CD8-positive, alpha-beta memory T cell (primary cell): Measurements from ENCODE around the gene CCDC194. TPM values are rescaled to one million over a fixed set of nuclear protein-coding genes. Genes with fewer than 3 reads are reported as not detected.
A peak's percentile ranks its signal among the peaks of the same experiment; 100 is the strongest.

Experiments used
- CTCF ChIA-PET: fragments of 350-600 bp; sonication (Branson Sonifier 250); formaldehyde crosslinking; loops from one replicate; lab custom pipeline; 2021; ENCODE audit warnings: antibody characterized with exemption; lab: Charles Lee
- POLR2A ChIA-PET: fragments of 350-600 bp; sonication (Branson Sonifier 250); formaldehyde crosslinking; loops from one replicate; lab custom pipeline; 2021; ENCODE audit warnings: antibody characterized with exemption; lab: Charles Lee
- DNase-seq, 5 donors: peaks; one replicate each; pipeline versions ENCODE4 v3.0.0 to v3.0.0-alpha.2; 2020 to 2022; ENCODE audit warnings: mixed read lengths in 1 of 5
- H3K27ac ChIP-seq: one replicate; pipeline ENCODE4 v1.7.0; 2013; ENCODE audit warnings: low read depth, mild to moderate bottlenecking, low read length, moderate library complexity
- H3K27me3 ChIP-seq: 2 replicates; pipeline ENCODE4 v1.7.0; 2013; ENCODE audit warnings: low read length, mild to moderate bottlenecking; ENCODE audit not compliant: insufficient read depth, poor library complexity, severe bottlenecking
- H3K36me3 ChIP-seq: 2 replicates; pipeline ENCODE4 v1.7.0; 2013; ENCODE audit warnings: mild to moderate bottlenecking, low read length, moderate library complexity; ENCODE audit not compliant: insufficient read depth
- H3K4me1 ChIP-seq: 2 replicates; pipeline ENCODE4 v1.7.0; 2013; ENCODE audit warnings: mild to moderate bottlenecking, low read length, moderate library complexity; ENCODE audit not compliant: insufficient read depth
- H3K4me3 ChIP-seq: 2 replicates; pipeline ENCODE4 v1.7.0; 2013; ENCODE audit warnings: mild to moderate bottlenecking, low read length
- H3K9me3 ChIP-seq: 2 replicates; pipeline ENCODE4 v1.7.0; 2013; ENCODE audit warnings: mild to moderate bottlenecking, low read length
- H3K27ac Mint-ChIP-seq, 8 donors: one replicate each; pipeline ENCODE4 v1.8.0; 2020 to 2021; ENCODE audit warnings: mixed read lengths in 8 of 8, mild to moderate bottlenecking in 6 of 8, inconsistent platforms in 3 of 8, moderate library complexity in 3 of 8
- H3K27me3 Mint-ChIP-seq, 2 donors: one replicate each; pipeline ENCODE4 v1.8.0; 2020 to 2021; ENCODE audit warnings: mixed read lengths in 2 of 2, mild to moderate bottlenecking in 1 of 2, moderate library complexity in 1 of 2
- H3K36me3 Mint-ChIP-seq, 3 donors: one replicate each; pipeline ENCODE4 v1.8.0; 2020 to 2021; ENCODE audit warnings: mixed read lengths in 3 of 3, inconsistent platforms in 1 of 3, mild to moderate bottlenecking in 1 of 3
- H3K4me1 Mint-ChIP-seq, 3 donors: one replicate each; pipeline ENCODE4 v1.8.0; 2020 to 2021; ENCODE audit warnings: mixed read lengths in 3 of 3, inconsistent platforms in 1 of 3, mild to moderate bottlenecking in 1 of 3
- H3K4me3 Mint-ChIP-seq, 7 donors: one replicate each; pipeline ENCODE4 v1.8.0; 2020 to 2021; ENCODE audit warnings: mixed read lengths in 7 of 7, mild to moderate bottlenecking in 6 of 7, moderate library complexity in 4 of 7, inconsistent platforms in 2 of 7
- H3K9me3 Mint-ChIP-seq, 5 donors: one replicate each; pipeline ENCODE4 v1.8.0; 2020 to 2022; ENCODE audit warnings: mixed read lengths in 5 of 5, mild to moderate bottlenecking in 3 of 5, moderate library complexity in 2 of 5, inconsistent platforms in 1 of 5
- polyA plus RNA-seq: library from polyadenylated mRNA; unstranded; fragments of 300-500 nt; fragmentation: Illumina TruSeq; gene quantifications from one replicate; pipeline ENCODE4 v1.2.3, GENCODE V29; 2021
- total RNA-seq, 2 experiments: library from RNA; stranded (reverse); gene quantifications; one replicate each; pipeline ENCODE4 v1.2.3, GENCODE V29; 2021

Gene CCDC194
- total and polyA plus RNA-seq, 3 experiments from 2014 or later, result 1.1 to 1.5 TPM; not detected in 1

DNA sequence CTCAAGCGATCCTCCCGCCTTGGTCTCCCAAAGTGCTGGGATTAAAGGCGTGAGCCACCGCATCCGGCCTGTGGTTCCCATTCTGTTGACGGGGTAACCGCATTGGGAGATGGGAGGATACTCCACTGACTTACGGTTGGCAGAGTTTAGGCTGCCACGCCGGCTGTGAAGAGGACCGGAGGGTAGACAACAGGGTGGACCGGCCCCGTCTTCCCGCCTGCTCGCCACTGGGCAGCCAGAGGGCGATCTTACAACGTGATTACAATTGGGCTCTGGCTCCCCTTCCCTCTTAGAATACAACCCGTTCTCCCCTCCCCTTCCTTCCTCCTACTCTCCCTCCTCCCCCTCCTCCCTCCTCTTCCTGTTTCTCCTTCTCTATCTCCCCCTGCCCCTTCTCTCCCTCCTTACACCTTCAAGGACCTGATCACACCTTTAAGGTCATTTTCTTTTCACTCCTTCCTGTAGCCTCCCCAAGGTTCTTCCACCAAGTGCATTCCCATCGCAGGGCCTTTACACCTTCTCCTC is 957 bp upstream of the CCDC194 start:
- CTCF ChIA-PET, result interaction anchor here (1.0 to 1.4 kb wide), 3 partner anchors 8 to 213 kb away, joined by 3 read pairs; no protein-coding TSS in a partner anchor
- peaks cover 15 to 29% (median 20%) of the 10 kb centered on the region in 3 donors for H3K4me1 Mint-ChIP-seq
- H3K4me3 Mint-ChIP-seq, result peak overlapping the region in 1 of 7 donors; percentile 28
- H3K9me3 ChIP-seq, result no peaks in the 10 kb centered on the region
- H3K36me3 ChIP-seq, result no peaks in the 10 kb centered on the region
- no peak overlapping the region for H3K4me3 ChIP-seq
- H3K27me3 ChIP-seq, result no peaks in the 10 kb centered on the region
- peak overlapping the region in 6 of 8 donors; percentile 51 to 90 (median 68) for H3K27ac Mint-ChIP-seq
- H3K27ac ChIP-seq, result no peak overlapping the region
- POLR2A ChIA-PET, result interaction anchor here (0.7 kb wide), 1 partner anchor 403 kb away, joined by 5 read pairs; no protein-coding TSS in a partner anchor
- peaks cover 0 to 2% of the 10 kb centered on the region in 2 donors for H3K27me3 Mint-ChIP-seq
- H3K9me3 Mint-ChIP-seq, result no peaks in the 10 kb centered on the region
- peak in 1 of 5 donors; percentile 27 for DNase-seq
- H3K4me1 ChIP-seq, result peaks cover 20% of the 10 kb centered on the region
- peaks cover 0 to 5% (median 0%) of the 10 kb centered on the region in 3 donors for H3K36me3 Mint-ChIP-seq

GRCh38 chr19:17393002-17393401 is 994 bp downstream of the CCDC194 start:
- ChIA-PET CTCF (no interaction called here), POLR2A (no interaction called here)
- no peak overlapping the region for H3K4me3 ChIP-seq
- H3K27me3 ChIP-seq, result no peaks in the 10 kb centered on the region
- H3K9me3 ChIP-seq, result no peaks in the 10 kb centered on the region
- Mint-ChIP-seq H3K4me3 (no peak overlapping the region), H3K27ac (no peak overlapping the region), H3K4me1 (peaks cover 15 to 29% (median 20%) of the 10 kb centered on the region in 3 donors), H3K36me3 (peaks cover 0 to 3% (median 0%) of the 10 kb centered on the region in 3 donors), H3K9me3 (peaks cover 0 to 2% (median 0%) of the 10 kb centered on the region in 5 donors), H3K27me3 (peaks cover 0 to 2% of the 10 kb centered on the region in 2 donors)
- no peak for DNase-seq
- H3K27ac ChIP-seq, result no peak overlapping the region
- H3K4me1 ChIP-seq, result peaks cover 20% of the 10 kb centered on the region
- no peaks in the 10 kb centered on the region for H3K36me3 ChIP-seq

- H3K4me1 Mint-ChIP-seq, result peaks cover 15 to 29% (median 20%) of the 10 kb centered on the region in 3 donors
Observed at GRCh38 chr19:17391371-17392151, 2.4 kb downstream of the CCDC194 start.

GRCh38 chr19:17390665-17391370 is 3.2 kb downstream of the CCDC194 start:
- Mint-ChIP-seq H3K9me3 (peaks cover 0 to 2% (median 0%) of the 10 kb centered on the region in 5 donors), H3K36me3 (no peaks in the 10 kb centered on the region), H3K27me3 (peaks cover 0 to 2% of the 10 kb centered on the region in 2 donors), H3K4me1 (peaks cover 15 to 29% (median 20%) of the 10 kb centered on the region in 3 donors), H3K27ac (peak overlapping the region in 3 of 8 donors; percentile 48 to 86 (median 61)), H3K4me3 (peak overlapping the region; percentile 76 to 94 (median 89))
- H3K4me3 ChIP-seq, result peak overlapping the region; percentile 64
- ChIA-PET POLR2A (interaction anchor here (0.9 to 1.2 kb wide), 2 partner anchors 29 to 89 kb away, joined by 3 to 7 read pairs; partner anchors contain the start of gene MVB12A), CTCF (interaction anchor here (1.5 to 4.0 kb wide), 3 partner anchors 15 to 69 kb away, joined by 3 to 21 read pairs (median 4); partner anchors contain the start of genes BST2 and NXNL1)
- H3K36me3 ChIP-seq, result no peaks in the 10 kb centered on the region
- no peak overlapping the region for H3K27ac ChIP-seq
- H3K4me1 ChIP-seq, result peaks cover 20% of the 10 kb centered on the region
- H3K9me3 ChIP-seq, result no peaks in the 10 kb centered on the region
- peak; percentile 81 to 88 (median 86) for DNase-seq
- H3K27me3 ChIP-seq, result no peaks in the 10 kb centered on the region

More at GRCh38 chr19:17391371-17392151, 2.4 kb downstream of the CCDC194 start:
- peaks cover 20% of the 10 kb centered on the region for H3K4me1 ChIP-seq
- peak overlapping the region; percentile 63 to 94 (median 76) for H3K4me3 Mint-ChIP-seq
- ChIA-PET CTCF (interaction anchor here (0.7 to 4.0 kb wide), 5 partner anchors 15 to 136 kb away, joined by 3 to 21 read pairs (median 3); partner anchors contain the start of genes BST2 and MRPL34), POLR2A (interaction anchor here (0.6 to 1.2 kb wide), 2 partner anchors 11 to 28 kb away, joined by 7 to 10 read pairs; partner anchors contain the start of gene MVB12A)
- DNase-seq, result no peak
- H3K4me3 ChIP-seq, result peak overlapping the region; percentile 57
- peak overlapping the region in 3 of 8 donors; percentile 17 to 55 (median 27) for H3K27ac Mint-ChIP-seq
- H3K27me3 ChIP-seq, result no peaks in the 10 kb centered on the region
- no peaks in the 10 kb centered on the region for H3K36me3 ChIP-seq
- H3K9me3 ChIP-seq, result no peaks in the 10 kb centered on the region
- H3K27ac ChIP-seq, result no peak overlapping the region
- peaks cover 0 to 2% (median 0%) of the 10 kb centered on the region in 5 donors for H3K9me3 Mint-ChIP-seq
- peaks cover 0 to 2% of the 10 kb centered on the region in 2 donors for H3K27me3 Mint-ChIP-seq
- no peaks in the 10 kb centered on the region for H3K36me3 Mint-ChIP-seq

GRCh38 chr19:17389957-17390664 is 3.9 kb downstream of the CCDC194 start:
- H3K27me3 Mint-ChIP-seq, result peaks cover 0 to 2% of the 10 kb centered on the region in 2 donors
- peak in 1 of 5 donors; percentile 15 for DNase-seq
- H3K9me3 ChIP-seq, result no peaks in the 10 kb centered on the region
- peak overlapping the region; percentile 16 to 94 (median 89) for H3K4me3 Mint-ChIP-seq
- H3K4me3 ChIP-seq, result peak overlapping the region; percentile 64
- H3K27ac ChIP-seq, result no peak overlapping the region
- no peaks in the 10 kb centered on the region for H3K27me3 ChIP-seq
- no peaks in the 10 kb centered on the region for H3K36me3 Mint-ChIP-seq
- CTCF ChIA-PET, result interaction anchor here (0.6 to 4.0 kb wide), 11 partner anchors 16 to 265 kb away, joined by 3 to 21 read pairs (median 3); partner anchors contain the start of genes BST2 and NXNL1
- peaks cover 18% of the 10 kb centered on the region for H3K4me1 ChIP-seq
- POLR2A ChIA-PET, result interaction anchor here (0.9 kb wide), 1 partner anchor 88 kb away, joined by 3 read pairs; no protein-coding TSS in a partner anchor
- H3K9me3 Mint-ChIP-seq, result peaks cover 0 to 2% (median 0%) of the 10 kb centered on the region in 5 donors
- peaks cover 13 to 26% (median 18%) of the 10 kb centered on the region in 3 donors for H3K4me1 Mint-ChIP-seq
- no peaks in the 10 kb centered on the region for H3K36me3 ChIP-seq
- H3K27ac Mint-ChIP-seq, result no peak overlapping the region

DNA sequence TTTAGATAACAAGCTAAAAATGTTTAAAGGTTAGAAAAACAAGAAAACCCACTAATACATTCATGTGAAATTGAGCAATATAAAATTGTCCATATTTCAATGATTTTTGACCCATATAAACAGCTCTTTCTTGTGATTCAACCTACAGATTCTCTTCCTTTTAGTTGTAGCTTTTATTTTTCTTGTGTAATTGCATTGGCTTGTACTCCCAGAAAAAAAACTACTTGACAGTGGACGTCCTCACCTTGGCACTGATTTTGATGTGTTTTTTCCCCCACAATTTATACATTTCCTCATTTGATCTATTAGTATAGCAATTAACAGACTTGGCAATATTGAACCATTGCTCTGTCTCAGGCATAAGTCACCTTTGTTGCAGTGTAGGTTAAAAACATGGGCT is 4.7 kb downstream of the CCDC194 start:
- POLR2A ChIA-PET, result no interaction called here
- CTCF ChIA-PET, result interaction anchor here (0.9 to 4.0 kb wide), 13 partner anchors 14 to 264 kb away, joined by 3 to 21 read pairs (median 4); partner anchors contain the start of genes BST2 and NXNL1
- no peaks in the 10 kb centered on the region for H3K27me3 ChIP-seq
- peaks cover 10 to 22% (median 13%) of the 10 kb centered on the region in 3 donors for H3K4me1 Mint-ChIP-seq
- no peak for DNase-seq
- peak overlapping the region in 2 of 7 donors; percentile 8 to 24 for H3K4me3 Mint-ChIP-seq
- H3K36me3 ChIP-seq, result no peaks in the 10 kb centered on the region
- no peak overlapping the region for H3K27ac Mint-ChIP-seq
- H3K27me3 Mint-ChIP-seq, result peaks cover 0 to 2% of the 10 kb centered on the region in 2 donors
- H3K4me1 ChIP-seq, result peaks cover 9% of the 10 kb centered on the region
- no peak overlapping the region for H3K27ac ChIP-seq
- H3K9me3 Mint-ChIP-seq, result peaks cover 0 to 2% (median 0%) of the 10 kb centered on the region in 5 donors
- H3K4me3 ChIP-seq, result no peak overlapping the region
- no peaks in the 10 kb centered on the region for H3K36me3 Mint-ChIP-seq
- no peaks in the 10 kb centered on the region for H3K9me3 ChIP-seq
